Putamen (tissue), 1 donor: ENCODE measurements around the gene DLX5.
"Not testable (repeated sequence)": the region's sequence is repeated elsewhere in the genome, so short reads cannot be mapped to it uniquely, and the experiment has no call there.

Source experiments
- DNase-seq: peaks from one replicate; pipeline ENCODE4 v3.0.0-alpha.2; 2016; ENCODE audit warnings: low spot score

Gene DLX5

GRCh38 chr7:97024209-97025129, at the start of gene DLX5:
DLX5 (minus strand) TSS chr7:97024831; CDS start chr7:97024623, 208 bp downstream.
- DNase-seq = peak; percentile 65

- DNase-seq = not testable (repeated sequence)
Measured at GRCh38 chr7:97072025-97072424, 47.4 kb upstream of the DLX5 start.

- peak; percentile 11 for DNase-seq
Measured at GRCh38 chr7:97064972-97065587, 40.4 kb upstream of the DLX5 start.

- DNase-seq = no peak
Measured at GRCh38 chr7:97064020-97064419, 39.4 kb upstream of the DLX5 start.

- no peak for DNase-seq
Measured at GRCh38 chr7:97043281-97043680, 18.6 kb upstream of the DLX5 start.

GRCh38 chr7:97039374-97040065, 14.9 kb upstream of the DLX5 start:
- no peak for DNase-seq

- not testable (repeated sequence) for DNase-seq
Measured at GRCh38 chr7:97034213-97034852, 9.7 kb upstream of the DLX5 start.

- DNase-seq = peak; percentile 86
Measured at GRCh38 chr7:97027427-97028234, 3.0 kb upstream of the DLX5 start.

- no peak for DNase-seq
Measured at GRCh38 chr7:97026715-97027426, 2.2 kb upstream of the DLX5 start.

- no peak for DNase-seq
Measured at GRCh38 chr7:97025983-97026714, 1.5 kb upstream of the DLX5 start.

GRCh38 chr7:97025130-97025499, 484 bp upstream of the DLX5 start:
- peak; percentile 4 for DNase-seq

- peak; percentile 10 for DNase-seq
Measured at GRCh38 chr7:97022491-97023306, 1.9 kb downstream of the DLX5 start.

- DNase-seq = peak; percentile 12
Measured at GRCh38 chr7:97021747-97022490, 2.7 kb downstream of the DLX5 start.

GRCh38 chr7:97020996-97021746, 3.5 kb downstream of the DLX5 start:
- peak; percentile 3 for DNase-seq

- peak; percentile 1 for DNase-seq
Measured at GRCh38 chr7:97020601-97020995, 4.0 kb downstream of the DLX5 start.

- DNase-seq = peak; percentile 31
Measured at GRCh38 chr7:97019710-97020225, 4.9 kb downstream of the DLX5 start.

GRCh38 chr7:97018791-97019531, 5.7 kb downstream of the DLX5 start:
- DNase-seq = peak; percentile 49
